K562 (cell line): ENCODE data around the gene UBE2N. TPM values are rescaled to one million over a fixed set of nuclear protein-coding genes. Genes with fewer than 3 reads are reported as not detected.

Experiments
- ATAC-seq: fragments of 200-7000 bp; cut with Tn5 transposase; 3 replicates; pipeline ENCODE4 v1.9.1; 2020; ENCODE audit warnings: moderate library complexity
- BruUV-seq: library from RNA; stranded (reverse); fragments of 400-500 nt; replicated peaks from 2 replicates; lab custom pipeline; 2021; lab: Mats Ljungman, UMichigan
- CTCF ChIA-PET: fragments of 300-600 bp; formaldehyde crosslinking; extraction: SDS; loops from one replicate; lab custom pipeline; 2021; ENCODE audit warnings: low intra/inter-chr PET ratio; lab: Yijun Ruan, JAX
- POLR2A ChIA-PET: fragments of 300-600, 350-650 bp; sonication (Branson Sonifier 250); formaldehyde crosslinking; extraction: SDS; loops from one replicate; lab custom pipeline; 2021; ENCODE audit warnings: antibody characterized with exemption, inconsistent platforms; lab: Yijun Ruan, JAX
- DNase-seq, 4 experiments: peaks; one replicate each; pipeline versions ENCODE4 v3.0.0 to v3.0.0-alpha.2; 2011 to 2018; ENCODE audit warnings: low spot score in 3 of 4, mixed read lengths in 3 of 4; ENCODE audit errors: extremely low read depth in 1 of 4
- FAIRE-seq: peaks from 2 replicates; lab custom pipeline; 2011; peaks lifted over from hg19 to GRCh38; lab: Jason Lieb, UNC
- H2AFZ ChIP-seq: 2 replicates; pipeline ENCODE4 v1.6.0; 2011; ENCODE audit warnings: low read depth, low read length, control low read depth, inconsistent platforms
- H3K27ac ChIP-seq: fragments of 200-600 bp; 3 replicates; pipeline ENCODE4 v1.8.0; 2011; ENCODE audit warnings: low read depth, mild to moderate bottlenecking, control low read depth, inconsistent platforms, low read length, moderate library complexity, mixed read lengths; ENCODE audit errors: extremely low read depth
- H3K27me3 ChIP-seq, 2 experiments: fragments of 300-600 bp in 1 of 2; 2 replicates in 1 of 2; 3 replicates in 1 of 2; pipeline versions ENCODE4 v1.6.0 to v1.8.0; 2011; ENCODE audit warnings: inconsistent platforms in 2 of 2, low read length in 2 of 2, mild to moderate bottlenecking in 1 of 2, mixed read lengths in 1 of 2, moderate library complexity in 1 of 2; ENCODE audit not compliant: control insufficient read depth in 2 of 2, insufficient read depth in 2 of 2
- H3K36me3 ChIP-seq: fragments of 300-600 bp; 3 replicates; pipeline ENCODE4 v1.8.0; 2011; ENCODE audit warnings: mild to moderate bottlenecking, low read length, inconsistent platforms; ENCODE audit not compliant: control insufficient read depth, insufficient read depth
- H3K4me1 ChIP-seq, 2 experiments: fragments of 200-600 bp in 1 of 2; replicated peaks in 1 of 2; 2 replicates in 1 of 2; 3 replicates in 1 of 2; pipeline versions ENCODE4 v1.5.1 to v1.8.0; 2011; ENCODE audit warnings: inconsistent platforms in 2 of 2, low read length in 2 of 2, mild to moderate bottlenecking in 1 of 2, mixed read lengths in 1 of 2, moderate library complexity in 1 of 2; ENCODE audit not compliant: control insufficient read depth in 2 of 2, insufficient read depth in 2 of 2
- H3K4me2 ChIP-seq: 2 replicates; pipeline ENCODE4 v1.6.1; 2011; ENCODE audit warnings: low read length, control low read depth, inconsistent platforms, mixed read lengths; ENCODE audit not compliant: insufficient read depth
- H3K4me3 ChIP-seq: fragments of 200-600 bp; sonication (generic), shearing (Covaris generic); 2 replicates; pipeline ENCODE4 v1.5.1; 2016; ENCODE audit warnings: control low read depth, inconsistent platforms
- H3K79me2 ChIP-seq: fragments of 200-600 bp; 3 replicates; pipeline ENCODE4 v1.8.0; 2011; ENCODE audit warnings: low read length, inconsistent platforms; ENCODE audit not compliant: control insufficient read depth, insufficient read depth
- H3K9ac ChIP-seq, 2 experiments: 2 replicates each; pipeline versions ENCODE4 v1.6.0 to v1.6.1; 2011; ENCODE audit warnings: low read depth in 2 of 2, low read length in 2 of 2, control low read depth in 1 of 2, inconsistent platforms in 1 of 2, mild to moderate bottlenecking in 1 of 2, mixed read lengths in 1 of 2; ENCODE audit not compliant: insufficient read depth in 1 of 2
- H3K9me1 ChIP-seq: one replicate; pipeline ENCODE4 v1.6.0; 2011; ENCODE audit warnings: inconsistent platforms, mild to moderate bottlenecking, low read length, moderate library complexity; ENCODE audit not compliant: control insufficient read depth, insufficient read depth
- H3K9me3 ChIP-seq: replicated peaks from 2 replicates; pipeline ENCODE4 v1.5.1; 2011; ENCODE audit warnings: low read depth, low read length, inconsistent platforms; ENCODE audit not compliant: control insufficient read depth, insufficient read depth
- H4K20me1 ChIP-seq: replicated peaks from 2 replicates; pipeline ENCODE4 v1.6.1; 2011; ENCODE audit warnings: low read length, inconsistent platforms, mixed read lengths; ENCODE audit not compliant: control insufficient read depth, insufficient read depth
- GATA2 ChIP-seq: sonication (generic); formaldehyde crosslinking; IDR thresholded peaks from 2 replicates; pipeline ENCODE4 v1.4.0; 2020; ENCODE audit warnings: mild to moderate bottlenecking, missing genetic modification reagents
- GTF2F1 ChIP-seq: IDR thresholded peaks from 2 replicates; pipeline ENCODE4 v1.6.1; 2011; ENCODE audit warnings: low read depth, low read length, improper control_type of control experiment
- MAFG ChIP-seq: fragments of 450-650 bp; conservative IDR thresholded peaks from 2 replicates; pipeline ENCODE4 v1.6.1; 2016; ENCODE audit warnings: missing genetic modification characterization, missing compliant biosample characterization
- NFE2 ChIP-seq: IDR thresholded peaks from 2 replicates; pipeline ENCODE4 v1.6.1; 2014; ENCODE audit warnings: antibody characterized with exemption, low read depth
- REST ChIP-seq, 2 experiments: fragments of 450-650 bp; formaldehyde crosslinking in 1 of 2; IDR thresholded peaks; 2 replicates each; pipeline versions ENCODE4 v1.4.0 to v1.6.1; 2014 to 2020; ENCODE audit warnings: mild to moderate bottlenecking in 2 of 2, borderline replicate concordance in 1 of 2, low read depth in 1 of 2
- ZNF79 ChIP-seq: fragments of 250-450 bp; sonication (Bioruptor Pico); IDR thresholded peaks from 2 replicates; pipeline ENCODE4 v1.4.0; 2020; ENCODE audit warnings: low read depth, mild to moderate bottlenecking, moderate library complexity
- WGBS: fragments of 100-300 bp; shearing (Covaris generic); methylation state at CpG from one replicate; pipeline ENCODE4 v1.1.6; 2016; ENCODE audit warnings: low coverage, mixed read lengths; ENCODE audit not compliant: insufficient coverage; ENCODE audit errors: missing lambda C conversion rate; 5-methylcytosine and 5-hydroxymethylcytosine counted together
- in situ Hi-C: fragments of 300-500 bp; cut with MboI; formaldehyde crosslinking; loops from 4 replicates; pipeline ENCODE4 v1.15.0; 2018; ENCODE audit warnings: inconsistent platforms, mixed read lengths
- intact Hi-C: fragments of 100-400 bp; cut with micrococcal nuclease; formaldehyde crosslinking; loops from 2 replicates; pipeline ENCODE4 v1.14.2; 2022
- polyA plus RNA-seq, 8 experiments: library from polyadenylated mRNA; depleted of rRNA in 4 of 8; stranded (reverse) in 5 of 8; unstranded in 3 of 8; fragments of >200 nt; fragmentation: Nextera tagmentation in 2 of 8; fragmentation: Illumina TruSeq in 1 of 8; extraction: Ambion mirVana in 2 of 8; extraction: Trizol in 1 of 8; gene quantifications; 2 replicates each; pipeline versions ENCODE4 v1.2.1 to v1.2.3, GENCODE V29; 2011 to 2014; ENCODE audit warnings: inconsistent platforms in 1 of 8, missing spikeins in 1 of 8
- total RNA-seq, 7 experiments: library from RNA; depleted of rRNA in 6 of 7; stranded (reverse); fragments of >200 nt in 6 of 7; fragmentation: Illumina TruSeq in 2 of 7; extraction: Trizol in 2 of 7; gene quantifications; 2 replicates each; pipeline versions ENCODE4 v1.2.1 to v1.2.3, GENCODE V29; 2011 to 2021; ENCODE audit warnings: low replicate concordance in 1 of 7

Gene UBE2N
- total and polyA plus RNA-seq, 9 of the 15 experiments (the other 6 are each of a cell fraction or from before 2014, with no cell fraction given), result 189 to 826 (median 260) TPM

DNA sequence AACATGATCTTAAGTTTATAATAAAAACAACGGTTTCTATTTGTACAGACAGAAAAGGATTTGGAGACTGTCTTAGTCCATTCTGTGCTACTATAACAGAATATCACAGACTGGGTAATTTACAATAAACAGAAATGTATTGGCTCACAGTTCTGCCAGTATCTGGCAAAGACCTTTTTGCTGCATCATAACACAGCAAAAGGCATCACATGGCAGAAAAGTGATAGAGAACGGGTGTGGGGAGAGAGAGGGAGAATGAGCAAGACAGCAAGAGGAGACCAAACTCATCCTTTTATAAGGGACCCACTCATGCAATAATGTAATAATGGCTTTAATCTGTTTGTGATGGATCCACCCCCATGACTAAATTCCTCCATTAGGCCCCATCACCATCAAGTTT, 81.1 kb downstream of the UBE2N start:
- ATAC-seq (no peak), FAIRE-seq (no peak), DNase-seq (no peak)
- ChIA-PET POLR2A (no interaction called here), CTCF (no interaction called here)
- BruUV-seq, result no TSS peak
- intact Hi-C loops (no loop called here), in situ Hi-C loops (no loop called here)
- Histone ChIP-seq H3K4me3 (no peak overlapping the region), H3K9ac (no peak overlapping the region), H3K79me2 (no peaks in the 10 kb centered on the region), H3K9me1 (no peaks in the 10 kb centered on the region), H2AFZ (peak overlapping the region; percentile 62), H3K9me3 (no peaks in the 10 kb centered on the region), H3K36me3 (no peaks in the 10 kb centered on the region), H3K4me2 (no peak overlapping the region), H3K4me1 (peaks cover 0 to 10% of the 10 kb centered on the region in 2 experiments; a peak in 3 of 5 replicates), H3K27ac (no peak overlapping the region), H4K20me1 (no peaks in the 10 kb centered on the region), H3K27me3 (no peaks in the 10 kb centered on the region)
- TF ChIP-seq GTF2F1 (no peak), NFE2 (peak; percentile 42; the same call in 1 of the 2 replicates), MAFG (tag) (peak; percentile 44; the same call in 1 of the 2 replicates)
- whole genome bisulfite sequencing, result 37% methylated on average over 2 of the region's 2 CpGs

GRCh38 chr12:93358821-93359220, 82.9 kb downstream of the UBE2N start:
- 60% methylated on average over 1 of the region's 2 CpGs for WGBS
- CTCF ChIA-PET, result no interaction called here
- no peaks in the 10 kb centered on the region for H4K20me1 ChIP-seq
- no peaks in the 10 kb centered on the region for H3K79me2 ChIP-seq
- H3K27ac ChIP-seq, result no peak overlapping the region
- H3K27me3 ChIP-seq, result no peaks in the 10 kb centered on the region
- no peaks in the 10 kb centered on the region for H3K9me3 ChIP-seq
- ATAC-seq, result no peak
- no peak overlapping the region for H2AFZ ChIP-seq
- POLR2A ChIA-PET, result interaction anchor here (1.3 kb wide), 1 partner anchor 43 kb away, joined by 5 read pairs; no protein-coding TSS in a partner anchor
- DNase-seq, result no peak
- peaks cover 0 to 8% of the 10 kb centered on the region in 2 experiments; a peak in 3 of 5 replicates for H3K4me1 ChIP-seq
- H3K9me1 ChIP-seq, result no peaks in the 10 kb centered on the region
- H3K4me2 ChIP-seq, result no peak overlapping the region
- in situ Hi-C loops (no loop called here), intact Hi-C loops (no loop called here)
- no peak overlapping the region for H3K4me3 ChIP-seq
- TF ChIP-seq REST (IDR thresholded peaks at IDR 0.05; ENCODE audit: borderline replicate concordance), result no peak
- no peak for TF ChIP-seq REST (CRISPR knock-in tag; IDR thresholded peaks at IDR 0.05; ENCODE audit: low read depth)
- TF ChIP-seq GATA2 (CRISPR knock-in tag), result no peak
- TF ChIP-seq ZNF79 (CRISPR knock-in tag), result peak; percentile 40; the same call in 1 of the 2 replicates
- no peaks in the 10 kb centered on the region for H3K36me3 ChIP-seq
- no peak for FAIRE-seq
- no TSS peak for BruUV-seq
- no peak overlapping the region for H3K9ac ChIP-seq
